Caki2 (cell line): ENCODE data around the gene MEG3. TPM values are rescaled to one million over a fixed set of nuclear protein-coding genes. Genes with fewer than 3 reads are reported as not detected.

Experiments used
- DNase-seq: peaks from one replicate; pipeline ENCODE4 v3.0.0-alpha.2; 2015; ENCODE audit warnings: low read depth
- in situ Hi-C: cut with HindIII; loops from 2 replicates; pipeline ENCODE4 v1.10.0; 2016; ENCODE audit warnings: low sequenced_read_pairs, low pct_unique_long_range_greater_than_20kb, mixed read lengths
- total RNA-seq: library from RNA; depleted of rRNA; stranded (reverse); fragments of >200 nt; shearing (Covaris generic); gene quantifications from 2 replicates; pipeline ENCODE4 v1.2.3, GENCODE V29; 2014; ENCODE audit warnings: low replicate concordance

MEG3 gene
- total RNA-seq, 1 experiment from 2014 or later = not detected

- in situ Hi-C loops = no loop called here
- DNase-seq = no peak
Measured at GRCh38 chr14:100881211-100882025, 55.5 kb downstream of the MEG3 start.

- no peak for DNase-seq
- in situ Hi-C loops = no loop called here
Measured at GRCh38 chr14:100882026-100882967, 56.4 kb downstream of the MEG3 start.

DNA sequence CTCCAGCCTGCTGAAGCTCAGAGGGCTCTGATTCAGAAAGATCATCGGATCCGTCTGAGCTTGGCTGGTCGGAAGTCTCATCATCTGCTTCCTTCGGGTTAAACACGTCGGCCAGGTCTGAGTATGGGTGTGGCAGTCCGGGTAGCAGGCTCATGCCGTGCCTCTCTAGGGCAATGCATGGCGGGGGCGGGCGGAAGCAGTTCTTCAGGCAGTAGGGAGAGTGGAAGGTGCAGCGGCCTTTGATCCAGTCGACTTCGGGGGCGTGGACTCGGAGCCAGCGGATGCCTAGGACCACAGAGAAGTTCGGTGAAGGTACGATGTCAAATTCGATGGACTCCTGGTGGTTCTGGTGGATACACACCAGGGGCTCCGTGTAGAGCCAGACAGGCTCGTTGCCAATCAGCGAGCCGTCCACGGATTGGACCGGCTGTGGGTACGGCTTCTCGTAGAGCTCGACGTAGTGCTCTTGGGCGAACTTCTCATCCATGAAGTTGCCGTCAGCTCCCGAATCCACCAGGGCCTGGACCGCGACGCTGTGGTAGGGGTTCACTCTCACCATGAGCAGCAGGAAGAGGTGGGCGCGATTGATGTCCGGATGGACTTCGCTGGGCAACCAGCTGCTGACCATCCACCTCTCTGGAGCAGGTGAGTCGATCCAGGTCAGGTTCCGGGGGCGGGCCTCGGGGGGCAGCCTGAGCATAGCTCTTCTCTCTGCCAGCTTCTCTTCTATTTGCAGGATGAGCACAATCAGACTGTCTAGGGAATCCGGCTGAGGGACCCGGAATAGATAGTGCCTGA lies 57.3 kb downstream of the MEG3 start:
- DNase-seq = no peak
- in situ Hi-C loops = no loop called here

DNA sequence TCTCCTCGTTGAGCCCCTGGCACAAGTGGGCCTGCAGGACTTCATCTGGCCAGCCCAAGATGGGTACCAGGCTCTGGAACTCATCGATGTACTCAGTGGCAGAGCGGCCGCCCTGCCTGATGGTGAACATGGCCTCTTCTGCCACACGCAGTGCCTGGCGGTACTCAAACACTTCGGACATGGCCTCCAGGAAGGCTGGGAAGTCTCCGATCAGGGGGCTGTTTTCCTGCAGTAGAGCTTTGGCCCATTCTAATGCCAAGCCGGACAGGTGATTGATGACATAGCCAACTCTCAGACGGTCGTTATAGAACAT lies 57.8 kb downstream of the MEG3 start:
- in situ Hi-C loops = no loop called here

GRCh38 chr14:100884456-100884855 lies 58.5 kb downstream of the MEG3 start:
- in situ Hi-C loops = no loop called here
- DNase-seq = no peak

More for the DNA sequence above, 57.8 kb downstream of the MEG3 start:
- no peak for DNase-seq

- in situ Hi-C loops = no loop called here
- DNase-seq = no peak
Measured at GRCh38 chr14:100885196-100885595, 59.3 kb downstream of the MEG3 start.

GRCh38 chr14:100885617-100886016 lies 59.7 kb downstream of the MEG3 start:
- in situ Hi-C loops = no loop called here
- DNase-seq = no peak

DNA sequence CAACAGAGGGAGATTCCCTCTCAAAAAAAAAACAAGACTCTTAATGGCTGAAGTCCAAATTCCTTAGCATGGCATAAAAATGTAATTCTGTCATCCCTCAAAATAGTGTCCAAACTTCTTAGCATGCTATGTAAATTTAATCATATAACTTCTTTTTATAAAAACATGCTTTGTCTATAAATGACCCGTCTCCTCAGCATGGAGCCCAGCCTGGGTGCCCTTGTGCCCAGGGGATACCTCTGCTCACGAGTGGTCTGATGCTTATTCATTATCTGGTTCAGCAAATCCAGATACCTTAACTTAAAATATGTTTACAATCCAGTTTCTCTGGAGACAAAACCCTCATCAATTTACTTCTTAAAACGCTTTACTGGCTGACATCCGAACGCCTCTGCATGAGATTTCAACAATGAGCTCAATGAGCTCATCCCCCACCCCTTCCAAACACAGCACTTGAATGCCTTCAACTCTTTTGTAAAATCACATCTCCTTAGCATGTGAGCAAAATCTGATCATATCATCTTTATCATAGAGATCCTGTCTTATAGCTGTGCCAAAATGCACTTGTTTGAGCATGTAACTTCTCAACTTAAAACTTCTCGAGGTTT lies 61.9 kb downstream of the MEG3 start:
- no peak for DNase-seq
- in situ Hi-C loops = no loop called here

DNA sequence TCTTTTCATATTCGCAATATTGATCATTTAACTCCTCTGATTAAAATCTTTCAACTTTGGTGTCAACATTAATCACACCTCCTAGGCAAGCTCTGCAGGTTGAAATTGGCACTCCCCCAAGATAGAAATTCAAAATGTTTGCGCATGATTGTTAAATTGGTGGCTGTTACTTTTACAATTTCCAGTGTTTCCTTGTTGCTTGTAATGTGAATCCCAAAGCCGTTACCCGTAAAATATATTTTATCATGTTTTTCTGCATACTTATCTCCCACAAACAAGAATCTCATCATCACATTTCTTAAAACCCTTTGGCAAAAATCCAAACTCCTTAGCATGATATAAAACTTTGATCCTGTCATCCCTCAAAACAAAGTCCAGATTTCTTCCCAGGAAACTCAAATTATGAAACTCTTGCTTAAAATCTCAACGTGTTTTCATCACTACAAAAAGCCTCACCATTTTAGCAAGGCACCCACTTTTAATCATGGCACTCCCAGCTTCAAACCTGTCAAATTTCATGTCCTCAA lies 62.9 kb downstream of the MEG3 start:
- DNase-seq = no peak
- in situ Hi-C loops = no loop called here

DNA sequence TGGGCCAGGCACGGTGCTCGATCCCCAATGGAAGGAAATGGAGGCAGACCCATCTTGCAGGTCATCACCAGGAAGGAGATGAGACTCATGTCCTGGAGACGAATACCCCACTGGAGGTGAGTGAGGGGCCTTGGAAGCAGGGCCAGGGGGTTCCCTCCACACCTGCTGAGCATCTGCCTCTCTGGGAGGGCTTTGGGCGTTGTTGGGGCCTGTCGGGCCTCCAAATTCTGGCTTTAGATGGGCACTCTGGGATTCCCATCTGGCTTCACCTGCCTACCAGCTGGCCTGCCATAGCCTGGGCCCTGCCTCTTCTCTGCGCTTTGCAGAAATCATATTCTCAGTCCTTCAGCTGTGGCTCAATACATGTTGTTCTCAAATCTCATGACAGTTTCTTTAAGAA lies 63.7 kb downstream of the MEG3 start:
- in situ Hi-C loops = no loop called here
- DNase-seq = no peak

DNA sequence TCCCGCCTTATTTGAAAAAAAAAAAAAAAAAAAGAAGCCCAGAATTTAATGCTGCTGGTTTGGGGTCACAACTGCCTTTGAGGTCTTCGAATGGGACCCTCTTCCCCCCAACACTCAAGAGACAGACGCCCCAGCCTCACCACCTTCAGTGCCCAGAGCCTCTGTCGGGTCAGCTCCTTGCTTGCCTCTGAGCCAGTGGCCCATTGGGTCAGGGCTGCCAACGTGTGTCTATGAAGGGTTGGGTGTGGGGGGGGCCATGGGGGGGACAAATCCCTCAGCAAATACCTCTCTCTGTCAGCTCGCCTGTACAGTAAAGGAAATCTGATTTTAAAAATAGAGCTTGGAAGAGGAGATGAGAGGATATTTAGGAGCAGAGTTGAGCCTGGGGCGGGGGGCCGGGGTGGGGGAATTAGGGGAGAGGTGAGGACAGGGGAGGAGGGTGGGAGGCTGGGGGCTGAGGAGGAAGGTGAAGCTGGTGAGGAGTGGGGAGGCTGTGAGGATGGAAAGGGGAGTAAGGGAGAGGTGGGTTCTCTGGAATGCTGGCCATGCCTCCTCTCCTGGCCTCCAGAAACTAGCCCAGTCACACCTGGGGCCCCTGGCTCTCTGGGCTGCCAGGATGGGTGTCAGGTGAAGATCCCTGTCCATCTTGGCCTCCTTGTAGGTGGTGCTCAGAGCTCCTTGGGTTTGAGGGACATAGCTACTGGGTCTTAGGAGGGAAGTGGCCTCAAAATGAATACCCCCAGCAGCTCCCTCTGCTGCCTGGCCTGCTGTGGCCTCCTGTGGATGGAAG lies 64.3 kb downstream of the MEG3 start:
- in situ Hi-C loops = no loop called here
- DNase-seq = no peak

DNA sequence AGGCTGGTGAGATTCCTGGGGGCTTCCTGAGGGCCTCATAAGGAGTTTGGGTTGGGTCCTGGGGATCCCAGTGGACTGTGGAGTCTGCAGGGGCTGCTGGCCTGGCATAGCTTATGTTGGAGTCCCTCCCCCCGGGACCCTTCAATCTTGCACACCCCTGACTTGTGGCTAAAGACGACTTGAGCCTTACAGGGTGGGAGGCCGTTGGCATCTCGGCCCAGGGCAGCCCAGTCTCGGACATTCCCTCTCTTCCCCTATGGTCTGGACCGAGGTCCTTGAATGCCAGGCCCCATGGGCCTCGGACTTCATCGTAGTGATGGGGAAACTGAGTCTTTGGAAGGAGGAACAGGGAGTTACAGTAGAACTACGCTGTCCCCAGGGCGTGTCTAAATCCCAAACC lies 65.1 kb downstream of the MEG3 start:
- in situ Hi-C loops = no loop called here
- DNase-seq = no peak

- no peak for DNase-seq
- in situ Hi-C loops = no loop called here
Measured at GRCh38 chr14:100891501-100892445, 65.9 kb downstream of the MEG3 start.

GRCh38 chr14:100892496-100893227 lies 66.7 kb downstream of the MEG3 start:
- no peak for DNase-seq
- in situ Hi-C loops = no loop called here

GRCh38 chr14:100893228-100893601 lies 67.3 kb downstream of the MEG3 start:
- in situ Hi-C loops = no loop called here
- DNase-seq = no peak

- in situ Hi-C loops = no loop called here
- no peak for DNase-seq
Measured at GRCh38 chr14:100893760-100894159, 67.8 kb downstream of the MEG3 start.
